22Rv1 (cell line): ENCODE measurements around the gene TMEM54.

Experiments used
- H3K27ac ChIP-seq: fragments of 450-650 bp; 2 replicates; pipeline ENCODE4 v1.5.1; 2017
- ZFX ChIP-seq: fragments of 450-650 bp; IDR thresholded peaks from 2 replicates; pipeline ENCODE4 v1.6.1; 2017; ENCODE audit warnings: antibody characterized with exemption, borderline replicate concordance
- TF ChIP-seq, protein P1 (sequence below): fragments of 450-650 bp; IDR thresholded peaks from 2 replicates; pipeline ENCODE4 v1.5.1; 2017; ENCODE audit warnings: mild to moderate bottlenecking

TMEM54 gene

DNA sequence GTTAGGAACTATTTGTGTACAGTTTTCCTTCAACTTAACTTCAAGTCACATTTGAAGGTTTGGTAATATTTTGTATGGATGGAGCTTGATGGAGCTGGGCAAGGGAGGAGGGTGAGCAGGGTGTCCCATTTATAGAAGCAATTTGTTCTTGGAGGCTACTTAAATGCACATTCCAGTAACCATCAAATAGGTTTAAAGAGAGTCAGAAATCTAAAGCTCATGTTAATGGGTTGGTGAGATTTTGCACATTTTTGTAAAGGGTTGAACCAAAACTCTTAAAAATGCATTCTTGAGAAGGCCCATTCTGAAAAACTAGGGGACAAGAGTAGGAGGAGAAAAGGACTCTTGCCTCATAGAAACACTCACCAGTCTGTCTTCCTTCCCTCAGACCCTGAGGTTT lies 40.6 kb downstream of the TMEM54 start:
- no peak overlapping the region for H3K27ac ChIP-seq
- TF ChIP-seq, protein P1, sequence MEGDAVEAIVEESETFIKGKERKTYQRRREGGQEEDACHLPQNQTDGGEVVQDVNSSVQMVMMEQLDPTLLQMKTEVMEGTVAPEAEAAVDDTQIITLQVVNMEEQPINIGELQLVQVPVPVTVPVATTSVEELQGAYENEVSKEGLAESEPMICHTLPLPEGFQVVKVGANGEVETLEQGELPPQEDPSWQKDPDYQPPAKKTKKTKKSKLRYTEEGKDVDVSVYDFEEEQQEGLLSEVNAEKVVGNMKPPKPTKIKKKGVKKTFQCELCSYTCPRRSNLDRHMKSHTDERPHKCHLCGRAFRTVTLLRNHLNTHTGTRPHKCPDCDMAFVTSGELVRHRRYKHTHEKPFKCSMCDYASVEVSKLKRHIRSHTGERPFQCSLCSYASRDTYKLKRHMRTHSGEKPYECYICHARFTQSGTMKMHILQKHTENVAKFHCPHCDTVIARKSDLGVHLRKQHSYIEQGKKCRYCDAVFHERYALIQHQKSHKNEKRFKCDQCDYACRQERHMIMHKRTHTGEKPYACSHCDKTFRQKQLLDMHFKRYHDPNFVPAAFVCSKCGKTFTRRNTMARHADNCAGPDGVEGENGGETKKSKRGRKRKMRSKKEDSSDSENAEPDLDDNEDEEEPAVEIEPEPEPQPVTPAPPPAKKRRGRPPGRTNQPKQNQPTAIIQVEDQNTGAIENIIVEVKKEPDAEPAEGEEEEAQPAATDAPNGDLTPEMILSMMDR = no peak
- TF ChIP-seq ZFX = no peak

DNA sequence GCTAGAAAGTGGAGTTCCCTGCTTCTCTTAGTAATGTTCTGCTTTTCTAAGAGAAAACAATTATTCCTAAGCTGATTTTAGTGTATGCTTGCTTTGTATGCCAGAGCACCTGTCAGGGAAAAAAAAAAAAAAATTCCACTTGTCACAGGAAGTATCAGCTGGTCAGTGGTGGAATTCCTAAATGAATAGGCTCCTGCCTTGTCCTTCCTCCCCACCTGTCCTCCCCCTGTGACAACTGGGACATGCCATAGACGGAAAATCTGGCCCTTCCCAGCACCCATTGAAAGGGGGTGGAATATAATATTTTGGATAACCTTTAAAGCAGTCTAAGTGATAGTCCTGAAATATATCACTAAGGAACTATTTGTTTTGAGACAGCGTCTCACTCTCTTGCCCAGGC lies 41.3 kb downstream of the TMEM54 start:
- no peak for TF ChIP-seq ZFX
- TF ChIP-seq, protein P1 = no peak
- no peak overlapping the region for H3K27ac ChIP-seq

DNA sequence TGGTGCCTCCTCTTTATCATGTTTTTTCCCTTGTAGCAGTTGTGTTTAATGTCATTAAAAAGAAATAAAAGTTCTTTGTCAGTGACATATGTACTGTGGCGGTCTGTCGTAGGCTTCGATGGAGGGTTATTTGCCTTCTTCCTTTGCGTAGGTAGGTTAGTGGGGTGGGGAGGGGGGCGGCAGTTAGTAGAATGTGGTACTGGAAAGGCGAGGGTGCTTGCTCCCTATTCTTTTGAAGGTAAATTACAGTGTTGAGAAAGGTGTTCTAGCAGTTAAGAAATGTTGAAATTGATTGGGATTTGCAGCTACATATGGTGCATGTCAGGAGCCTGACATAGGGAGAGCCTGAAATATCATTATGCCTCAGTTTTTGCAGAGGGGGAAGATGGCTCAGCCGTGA lies 42.4 kb downstream of the TMEM54 start:
- no peak overlapping the region for H3K27ac ChIP-seq
- no peak for TF ChIP-seq ZFX
- TF ChIP-seq, protein P1 = no peak

DNA sequence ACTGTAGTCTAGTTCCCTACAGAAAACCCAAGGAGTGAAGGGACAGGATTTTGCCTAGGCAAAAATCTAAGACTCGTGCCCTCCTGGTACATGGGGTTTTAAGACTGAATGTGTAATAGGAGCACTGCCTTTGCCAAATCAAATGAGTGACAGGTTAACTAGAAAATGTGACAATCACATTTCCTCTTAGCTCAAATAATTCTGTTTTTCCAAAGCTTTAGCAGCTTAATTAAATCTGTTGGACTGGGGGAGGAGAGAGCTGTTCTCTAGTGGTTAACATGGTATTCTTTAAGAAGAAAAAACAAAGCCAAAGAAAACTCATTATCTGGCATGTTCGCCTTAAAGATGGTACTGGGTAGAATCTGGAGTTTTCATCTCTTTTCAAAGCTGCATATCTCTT lies 43.1 kb downstream of the TMEM54 start:
- TF ChIP-seq, protein P1 = no peak
- no peak for TF ChIP-seq ZFX
- H3K27ac ChIP-seq = no peak overlapping the region

DNA sequence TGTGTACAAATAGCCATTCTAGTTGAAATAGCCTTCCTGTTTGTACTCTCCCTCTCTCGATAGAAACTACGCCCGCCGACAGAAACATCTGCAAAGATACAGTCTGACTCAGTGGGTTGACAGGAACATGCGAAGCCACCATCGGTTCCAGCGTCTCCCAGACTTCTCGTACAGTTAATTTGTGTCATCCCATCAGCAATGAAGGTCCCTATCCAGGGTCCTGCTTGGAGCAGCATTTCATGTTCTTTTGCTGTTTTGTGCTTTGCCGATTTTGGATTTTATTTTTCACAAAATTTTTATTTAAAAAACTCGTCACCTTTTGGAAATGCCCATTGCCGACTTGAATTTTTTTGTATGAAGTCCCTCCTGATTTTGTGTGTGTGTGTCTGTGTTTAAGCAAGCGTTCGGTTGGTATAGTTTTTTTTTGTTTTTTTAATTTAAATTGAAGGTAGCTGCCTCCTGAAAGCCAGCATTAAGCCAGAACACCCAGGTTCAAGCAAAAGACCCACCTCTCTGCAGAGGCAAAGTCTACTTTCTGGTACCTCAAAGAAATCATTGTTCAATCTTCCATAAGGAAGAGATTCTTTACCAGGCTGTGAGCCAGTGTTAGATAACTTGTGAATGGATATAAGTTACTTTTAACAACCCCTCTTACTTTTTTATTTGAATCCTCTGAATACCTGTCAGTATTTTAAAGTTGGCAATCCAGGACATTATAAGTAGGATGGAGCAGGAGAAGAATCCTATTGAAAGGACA lies 45.1 kb downstream of the TMEM54 start:
- no peak for TF ChIP-seq ZFX
- TF ChIP-seq, protein P1 = no peak
- H3K27ac ChIP-seq = no peak overlapping the region

DNA sequence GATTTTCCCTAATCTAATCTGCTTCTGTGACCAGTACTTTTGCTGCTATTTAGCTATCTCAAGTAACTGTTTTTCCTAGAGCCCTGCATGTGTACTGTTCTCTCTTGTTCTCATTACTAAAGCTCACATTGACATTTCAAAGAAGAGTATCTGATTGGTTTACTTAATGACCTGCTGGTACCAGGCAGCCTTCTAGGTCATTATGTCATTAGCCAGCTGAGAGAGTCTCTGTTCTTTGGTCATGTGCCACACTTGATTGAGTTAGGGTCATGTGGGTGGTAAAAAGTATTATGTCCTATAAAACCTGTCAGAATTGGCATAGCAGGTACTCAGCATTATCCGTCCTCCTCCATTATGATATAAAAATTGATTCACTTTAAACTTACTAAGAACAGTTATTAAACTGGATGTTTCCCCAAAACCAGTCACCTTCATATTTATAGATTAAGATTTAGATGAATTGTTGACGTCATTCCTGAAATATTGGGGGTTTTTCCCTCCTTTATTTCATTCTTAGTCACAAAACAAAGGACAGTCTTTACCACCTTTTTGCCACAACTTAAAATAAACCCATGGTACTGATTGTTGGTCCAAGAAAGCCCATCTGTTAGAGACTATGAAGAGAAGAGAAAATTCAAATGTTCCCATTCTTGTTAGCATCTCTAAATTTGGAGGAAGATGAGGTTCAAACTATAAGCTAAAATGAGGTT lies 52.7 kb downstream of the TMEM54 start:
- no peak for TF ChIP-seq ZFX
- TF ChIP-seq, protein P1 = no peak

More for the DNA sequence above, 52.7 kb downstream of the TMEM54 start:
- H3K27ac ChIP-seq = no peak overlapping the region
